ENCODE measurements around the gene NALCN.

NALCN gene

DNA sequence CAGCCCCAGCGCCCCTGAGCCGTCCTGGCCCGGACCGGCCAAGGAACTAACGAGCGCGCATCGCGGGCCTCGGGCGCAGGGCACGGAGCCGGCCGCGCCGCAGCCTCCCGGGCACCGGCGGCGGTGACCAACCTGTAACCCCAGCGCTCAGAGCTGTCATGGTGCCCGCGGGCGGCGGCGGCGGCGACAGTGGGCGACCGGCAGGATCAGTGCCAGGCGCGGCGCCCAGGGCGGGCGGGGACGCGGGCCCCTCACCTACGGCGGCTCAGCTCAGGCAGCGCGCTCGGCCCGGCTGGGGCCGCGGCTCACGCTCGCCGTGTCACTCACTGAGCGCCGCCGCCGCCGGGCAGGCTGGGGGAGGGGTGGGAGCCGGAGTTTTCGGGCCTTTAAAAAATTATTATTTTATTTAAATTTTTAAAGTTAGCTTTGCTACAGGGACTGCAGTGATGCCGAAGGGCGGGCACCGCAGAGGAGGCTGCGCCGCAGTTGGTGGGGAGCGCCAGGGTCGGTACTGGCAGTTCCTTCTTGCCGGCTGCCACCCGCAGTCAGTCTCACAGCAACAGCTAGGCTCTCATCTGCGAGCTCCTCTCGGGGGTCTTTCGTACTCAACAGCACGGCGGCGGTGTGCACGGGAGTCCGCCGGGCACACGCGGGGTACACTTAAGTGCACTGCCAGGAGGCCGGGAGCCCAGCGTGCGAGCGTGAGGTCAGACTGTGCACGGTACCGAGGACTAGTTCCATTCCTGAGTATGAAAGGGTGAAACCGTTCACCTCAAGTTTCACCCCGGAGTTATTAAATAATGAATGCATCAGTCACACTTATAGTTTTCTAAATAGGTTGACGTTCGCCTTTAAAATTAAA, at the start of gene NALCN:
NALCN (minus strand) TSS at position 328 of the 862 bp plus-strand sequence. CDS start 17,382 bp downstream, outside the sequence.
- DNase-seq = peak in 12 of 14 donors; percentile 10 to 75 (median 53)

GRCh38 chr13:101465877-101466276, 49.6 kb upstream of the NALCN start:
- no peak for DNase-seq

- no peak for DNase-seq
Observed at GRCh38 chr13:101457176-101457575, 40.9 kb upstream of the NALCN start.

GRCh38 chr13:101455863-101456262, 39.6 kb upstream of the NALCN start:
- DNase-seq = no peak

DNA sequence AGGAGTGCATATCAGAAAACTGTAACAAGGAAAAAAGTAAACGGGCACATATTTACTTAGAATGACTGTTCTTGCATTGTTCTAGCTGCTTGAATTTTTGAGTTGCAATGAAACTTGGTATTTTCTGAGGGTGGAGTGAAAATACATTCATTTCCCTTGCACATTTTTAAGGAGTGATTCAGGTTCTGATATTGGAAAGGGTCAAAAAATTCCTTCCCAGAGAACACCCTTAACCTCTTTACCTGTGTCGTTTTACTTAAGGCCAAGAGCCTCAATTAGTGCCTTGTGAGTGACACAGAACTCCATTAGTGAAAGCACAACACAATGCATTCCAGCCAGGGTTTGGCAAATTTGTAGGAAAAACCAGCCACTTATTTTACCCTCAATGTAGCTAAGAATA, 38.5 kb upstream of the NALCN start:
- DNase-seq = no peak

- peak in 4 of 14 donors; percentile 16 to 38 (median 34) for DNase-seq
Observed at GRCh38 chr13:101453784-101454201, 37.5 kb upstream of the NALCN start.

GRCh38 chr13:101452519-101453485, 36.5 kb upstream of the NALCN start, which contains the start of gene ITGBL1:
TSS of gene ITGBL1 (plus strand) at chr13:101452675. CDS start at chr13:101452834, 159 bp downstream.
- DNase-seq = peak in 5 of 14 donors; percentile 9 to 89 (median 12)

DNA sequence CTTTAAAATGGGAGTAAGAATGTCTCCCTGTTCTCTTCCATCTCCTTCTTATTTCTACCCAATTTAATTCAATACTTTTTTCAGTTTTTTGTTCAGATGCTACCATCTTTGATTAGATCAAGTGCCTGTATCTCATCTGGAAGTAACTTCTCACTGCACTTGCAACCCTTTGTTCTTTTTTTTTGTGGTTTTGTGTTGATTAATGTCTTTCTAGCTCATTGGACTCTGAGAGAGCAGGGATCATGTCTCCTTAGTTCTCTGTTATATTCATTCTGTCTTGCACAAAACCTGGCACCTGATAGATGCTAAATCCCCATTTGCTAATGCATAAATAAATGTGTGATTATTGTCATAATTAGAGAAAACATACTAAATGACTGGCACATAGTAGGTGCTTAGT, 35.3 kb upstream of the NALCN start:
- DNase-seq = no peak

DNA sequence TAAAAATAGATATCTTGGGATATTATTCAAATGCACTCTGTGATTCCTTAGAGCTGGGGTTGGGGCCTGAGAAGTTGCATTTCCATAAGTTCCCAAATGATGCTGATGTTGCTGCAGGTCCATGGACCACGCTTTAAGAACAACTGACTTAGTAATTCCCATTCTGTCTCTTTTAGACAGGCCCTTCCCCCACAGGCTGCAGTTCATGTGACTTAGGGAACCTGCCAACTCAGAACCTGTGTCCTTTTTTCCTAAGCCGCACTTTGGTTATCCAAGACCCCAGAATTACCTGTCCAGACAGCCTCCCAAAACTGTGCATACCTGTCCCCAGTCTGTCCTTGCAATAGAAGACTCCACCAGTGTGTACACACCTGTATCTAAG, 34.4 kb upstream of the NALCN start:
- no peak for DNase-seq

DNA sequence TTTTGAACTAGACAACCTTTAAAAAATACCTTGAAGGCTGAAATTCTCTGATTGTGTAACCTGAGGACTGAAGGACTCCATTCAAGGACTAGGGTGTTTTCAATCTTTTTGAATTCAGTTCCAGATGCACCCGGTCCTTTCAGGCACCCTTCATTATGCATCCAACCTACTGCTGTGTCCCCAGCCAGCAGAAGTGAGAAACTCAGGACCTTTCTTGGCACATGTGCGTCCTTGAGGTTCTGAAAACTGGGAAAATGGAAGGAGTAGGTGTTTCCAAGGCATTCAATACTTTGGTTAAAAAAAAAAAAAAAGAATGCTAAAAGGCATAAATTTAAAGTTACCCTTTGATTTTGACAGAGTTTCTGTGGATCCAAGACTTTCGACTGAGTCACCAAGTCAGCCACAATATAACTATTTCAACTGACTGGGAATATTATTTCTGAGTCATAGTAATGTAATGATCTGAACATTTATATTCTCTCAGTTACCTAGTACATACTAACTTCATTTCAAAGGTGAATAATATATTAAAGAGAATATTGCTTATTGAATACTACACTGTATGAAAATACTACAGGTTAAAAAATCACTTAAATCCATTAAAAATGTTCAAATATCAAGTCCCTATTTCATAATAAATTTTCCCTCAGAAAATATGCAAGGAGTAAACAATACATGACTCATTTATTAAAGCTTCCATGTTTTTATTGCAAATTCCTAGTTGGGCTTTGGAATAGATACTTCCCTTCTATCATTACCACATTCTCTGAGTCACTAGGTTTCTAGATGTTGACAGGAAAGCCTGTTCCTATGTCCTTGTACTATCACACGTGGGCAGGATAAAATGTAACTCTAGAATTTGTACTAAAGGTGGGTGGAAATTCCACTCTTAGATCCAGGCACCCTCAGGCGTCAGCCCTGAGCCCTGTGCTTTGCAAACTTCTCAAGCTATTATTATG, 33.8 kb upstream of the NALCN start:
- DNase-seq = no peak

DNA sequence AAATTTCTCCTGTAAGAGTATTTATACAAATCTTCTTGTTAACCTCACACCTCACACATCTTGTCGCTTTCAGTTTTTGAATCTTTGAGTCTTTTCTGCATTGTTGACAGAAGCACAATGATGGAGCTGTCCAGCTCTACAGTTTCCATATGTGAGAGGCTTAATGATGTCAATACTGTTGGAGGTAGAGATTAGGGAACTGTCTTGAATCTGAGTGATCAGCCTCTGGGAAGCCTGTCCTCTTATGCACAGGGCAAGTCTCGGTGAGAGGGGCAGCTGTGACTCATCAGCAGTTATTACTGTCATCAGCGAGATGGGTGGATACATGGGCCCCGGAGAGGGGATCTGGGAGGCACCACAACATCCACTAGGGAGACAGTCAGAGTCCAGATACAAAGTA, 31.5 kb upstream of the NALCN start:
- DNase-seq = no peak

GRCh38 chr13:101434486-101434885, 18.2 kb upstream of the NALCN start:
- DNase-seq = no peak

DNA sequence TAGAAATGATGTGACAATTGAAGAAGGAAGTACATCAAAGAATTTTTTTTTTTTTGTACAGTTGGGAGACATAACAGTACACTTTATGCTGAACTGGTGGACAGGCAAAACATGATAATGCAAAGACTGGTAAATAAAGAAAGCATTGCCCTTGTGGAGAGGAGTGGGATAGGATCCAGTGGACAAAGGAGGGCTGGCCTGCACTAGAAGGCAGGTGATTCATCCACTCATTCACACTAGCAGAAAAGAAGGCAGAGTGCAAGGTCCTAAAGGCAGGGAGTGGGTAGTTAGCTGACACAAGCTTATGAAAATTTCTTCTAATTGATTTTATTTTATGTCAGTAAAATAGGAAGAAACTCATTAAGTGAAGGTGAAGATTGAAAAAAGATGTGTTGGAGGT, 17.6 kb upstream of the NALCN start:
- DNase-seq = no peak

DNA sequence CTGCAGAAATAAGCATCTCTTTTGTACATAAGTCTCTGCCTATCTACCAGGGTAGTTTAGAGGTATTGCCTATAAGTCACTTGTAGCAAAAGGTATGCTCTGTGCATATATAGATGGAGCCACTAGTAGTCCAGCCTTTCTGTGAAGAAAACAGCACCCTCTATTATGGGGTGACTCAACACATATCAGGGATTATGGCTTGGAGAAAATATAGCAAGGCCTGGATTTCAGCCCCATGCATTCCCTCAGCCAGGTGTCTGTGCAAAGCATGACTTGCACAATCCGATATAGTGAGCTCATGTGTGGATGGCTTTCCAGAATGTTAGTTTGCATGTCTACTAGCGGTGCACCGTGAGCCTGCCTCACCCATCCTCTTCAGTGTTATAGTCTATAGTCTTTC, 13.4 kb upstream of the NALCN start:
- no peak for DNase-seq

- no peak for DNase-seq
Observed at GRCh38 chr13:101425623-101426022, 9.3 kb upstream of the NALCN start.

GRCh38 chr13:101425156-101425471, 8.8 kb upstream of the NALCN start:
- DNase-seq = peak in 2 of 14 donors; percentile 24 to 30

GRCh38 chr13:101424381-101425155, 8.3 kb upstream of the NALCN start:
- DNase-seq = peak in 11 of 14 donors; percentile 5 to 51 (median 38)

DNA sequence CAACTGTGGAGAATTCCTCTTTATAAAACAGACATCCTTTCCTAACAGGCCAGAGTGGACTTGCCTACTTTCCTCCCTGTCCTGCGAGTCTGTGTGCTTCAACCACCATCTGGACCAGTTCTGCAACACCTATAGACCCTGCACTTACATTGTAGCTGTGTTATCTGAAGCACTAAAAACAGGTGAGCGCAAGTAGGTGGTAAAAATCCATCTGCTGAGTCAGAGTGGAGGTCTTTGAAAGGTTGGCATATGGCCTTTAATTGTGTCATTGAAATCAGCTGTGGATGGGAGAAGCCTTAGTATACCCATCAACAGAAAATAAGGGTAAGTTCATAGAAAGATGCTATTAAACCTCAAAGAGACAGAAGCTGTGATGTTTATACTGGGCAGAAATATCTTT, 7.6 kb upstream of the NALCN start:
- DNase-seq = peak in 2 of 14 donors; percentile 16 to 28

DNA sequence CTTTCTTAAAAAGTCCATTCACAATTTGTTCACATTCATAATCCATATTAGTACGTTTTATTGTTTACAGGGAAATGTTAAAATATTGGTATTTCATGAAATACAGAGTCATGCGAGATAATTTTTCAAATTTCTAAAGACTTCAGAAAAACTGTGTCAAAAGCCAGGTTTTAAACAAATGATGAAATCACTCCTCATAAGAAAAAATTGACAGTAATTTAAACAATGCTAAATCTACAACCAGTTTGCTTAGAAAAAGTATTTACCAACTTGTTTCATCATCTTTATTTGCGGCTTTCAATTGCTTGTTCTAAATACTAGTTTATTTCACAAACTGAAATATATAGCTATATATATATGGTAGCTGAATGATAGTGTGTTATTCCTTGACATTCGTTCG, 1.2 kb upstream of the NALCN start:
- DNase-seq = no peak

DNA sequence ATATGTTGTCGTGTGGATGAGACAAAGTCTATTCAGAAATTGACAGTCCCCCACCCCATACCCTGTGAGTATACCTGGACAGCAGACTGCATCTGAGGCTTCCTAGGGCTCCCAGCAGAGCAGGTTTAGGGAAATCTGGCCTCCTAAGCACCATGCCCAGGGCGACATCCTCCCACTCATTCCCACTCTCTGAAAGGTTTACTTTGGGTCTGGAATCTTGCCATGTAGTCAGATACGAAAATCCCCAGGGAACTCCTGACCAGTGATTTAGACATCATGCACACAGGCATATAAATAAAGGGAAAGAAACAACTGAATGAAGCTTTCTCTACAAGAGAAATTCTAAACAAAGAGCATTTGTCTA, 717 bp upstream of the NALCN start:
- peak in 4 of 14 donors; percentile 22 to 62 (median 32) for DNase-seq

Measured in C1 segment of cervical spinal cord (tissue), 14 donors.